ENCODE results near the gene CARD14.

The CARD14 gene

DNA sequence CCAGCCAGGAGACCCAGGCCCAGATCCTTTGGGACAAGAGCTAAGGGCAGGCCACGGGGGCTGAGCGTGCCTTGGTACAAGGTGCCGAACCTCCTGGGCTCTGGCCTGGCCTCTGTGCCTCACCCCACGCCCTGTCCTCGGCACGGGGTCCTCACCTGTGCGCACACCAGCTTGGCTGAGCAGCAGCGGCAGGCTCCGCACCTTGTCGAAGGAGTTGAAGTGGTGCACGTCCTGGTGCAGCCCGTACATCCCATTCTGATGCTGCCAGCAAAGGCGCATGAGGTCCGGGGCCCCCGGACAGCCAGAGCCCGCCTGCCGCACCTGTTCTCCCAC is 45.0 kb downstream of the CARD14 start:
- Histone ChIP-seq H3K9ac (ENCODE audit: low read length) (no peak overlapping the region), H3F3A (ENCODE audit: insufficient read depth, low read length) (peaks cover 8% of the 10 kb centered on the region), H3K4me3 (ENCODE audit: low read length) (no peak overlapping the region), H3K4me1 (ENCODE audit: low read length) (peaks cover 7% of the 10 kb centered on the region), H3K9me2 (replicated peaks; ENCODE audit: insufficient read depth, low read length) (no peaks in the 10 kb centered on the region), H4K20me1 (ENCODE audit: insufficient read depth, low read length) (no peaks in the 10 kb centered on the region), H3K27me3 (replicated peaks; ENCODE audit: insufficient read depth, low read length) (no peaks in the 10 kb centered on the region), H2AFZ (ENCODE audit: low read length) (no peak overlapping the region), H3K36me3 (replicated peaks; ENCODE audit: insufficient read depth, low read length) (no peaks in the 10 kb centered on the region), H3K9me3 (replicated peaks; ENCODE audit: insufficient read depth, low read length) (no peaks in the 10 kb centered on the region), H3K4me2 (ENCODE audit: low read depth, low read length) (no peak overlapping the region), H3K27ac (ENCODE audit: low read length) (no peak overlapping the region), H3K79me2 (ENCODE audit: low read length) (peaks cover 29% of the 10 kb centered on the region)
- no peak for TF ChIP-seq CTCF (IDR thresholded peaks at IDR 0.05; ENCODE audit: low read length)
- TF ChIP-seq EZH2 (optimal IDR thresholded peaks at IDR 0.05; ENCODE audit: low read depth, low read length), result no peak
- TF ChIP-seq EZH2phosphoT487 (IDR thresholded peaks at IDR 0.05; ENCODE audit: low read length), result no peak
- DNase-seq, result no peak

DNA sequence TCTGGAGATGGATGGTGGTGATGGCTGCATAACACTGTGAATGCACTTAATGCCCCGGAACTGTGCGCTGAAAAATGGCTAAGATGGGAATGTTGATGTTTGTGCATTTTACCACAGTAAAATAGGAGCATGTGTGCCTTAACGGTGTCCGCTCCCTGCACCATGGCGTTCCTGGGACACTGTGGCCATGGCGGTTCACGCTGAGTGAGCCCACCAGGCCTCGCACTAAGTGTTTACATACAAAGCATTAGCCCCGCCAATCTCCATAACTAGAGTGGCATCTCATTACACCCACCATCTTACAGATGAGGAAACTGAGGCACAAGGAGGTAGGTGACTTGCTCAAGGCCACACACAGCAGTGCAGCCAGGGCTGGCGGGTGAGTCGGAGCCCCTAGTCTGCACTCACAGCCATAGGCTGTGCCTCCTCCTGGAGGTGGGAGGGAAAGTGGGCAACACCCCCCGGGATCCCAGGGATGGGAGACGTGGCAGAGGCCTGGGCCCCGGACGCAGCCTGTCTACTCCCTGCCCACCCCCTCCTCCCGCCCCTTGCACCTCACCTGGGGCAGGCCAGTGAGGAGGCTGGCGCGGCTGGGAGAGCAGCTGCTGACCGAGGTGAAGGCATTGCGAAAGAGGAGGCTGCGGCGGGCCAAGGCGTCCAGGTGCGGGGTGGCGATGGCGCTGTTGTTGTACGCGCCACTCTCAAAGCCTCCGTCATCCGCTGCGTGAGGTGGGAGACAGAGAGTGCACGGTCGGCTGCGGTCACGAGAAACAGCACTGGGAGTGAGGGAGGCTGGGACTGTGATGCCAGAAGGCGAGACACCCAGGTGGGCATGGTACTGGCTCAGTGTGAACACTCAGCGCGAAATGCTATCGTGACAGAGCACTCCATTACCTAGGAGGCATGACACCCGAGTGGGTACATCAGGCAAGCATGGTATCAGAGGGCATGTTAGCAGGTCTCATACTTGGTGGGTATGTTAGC is 46.9 kb downstream of the CARD14 start:
- H3F3A ChIP-seq (ENCODE audit: insufficient read depth, low read length), result peaks cover 10% of the 10 kb centered on the region
- no peaks in the 10 kb centered on the region for H3K27me3 ChIP-seq (replicated peaks; ENCODE audit: insufficient read depth, low read length)
- H3K9ac ChIP-seq (ENCODE audit: low read length), result no peak overlapping the region
- no peaks in the 10 kb centered on the region for H3K9me2 ChIP-seq (replicated peaks; ENCODE audit: insufficient read depth, low read length)
- H3K4me1 ChIP-seq (ENCODE audit: low read length), result peaks cover 7% of the 10 kb centered on the region
- no peaks in the 10 kb centered on the region for H4K20me1 ChIP-seq (ENCODE audit: insufficient read depth, low read length)
- H3K36me3 ChIP-seq (replicated peaks; ENCODE audit: insufficient read depth, low read length), result no peaks in the 10 kb centered on the region
- DNase-seq, result no peak
- H2AFZ ChIP-seq (ENCODE audit: low read length), result no peak overlapping the region
- peaks cover 32% of the 10 kb centered on the region for H3K79me2 ChIP-seq (ENCODE audit: low read length)
- no peak overlapping the region for H3K4me2 ChIP-seq (ENCODE audit: low read depth, low read length)
- no peak overlapping the region for H3K4me3 ChIP-seq (ENCODE audit: low read length)
- no peaks in the 10 kb centered on the region for H3K9me3 ChIP-seq (replicated peaks; ENCODE audit: insufficient read depth, low read length)
- H3K27ac ChIP-seq (ENCODE audit: low read length), result no peak overlapping the region
- TF ChIP-seq CTCF (IDR thresholded peaks at IDR 0.05; ENCODE audit: low read length), result no peak
- TF ChIP-seq EZH2 (optimal IDR thresholded peaks at IDR 0.05; ENCODE audit: low read depth, low read length), result no peak

DNA sequence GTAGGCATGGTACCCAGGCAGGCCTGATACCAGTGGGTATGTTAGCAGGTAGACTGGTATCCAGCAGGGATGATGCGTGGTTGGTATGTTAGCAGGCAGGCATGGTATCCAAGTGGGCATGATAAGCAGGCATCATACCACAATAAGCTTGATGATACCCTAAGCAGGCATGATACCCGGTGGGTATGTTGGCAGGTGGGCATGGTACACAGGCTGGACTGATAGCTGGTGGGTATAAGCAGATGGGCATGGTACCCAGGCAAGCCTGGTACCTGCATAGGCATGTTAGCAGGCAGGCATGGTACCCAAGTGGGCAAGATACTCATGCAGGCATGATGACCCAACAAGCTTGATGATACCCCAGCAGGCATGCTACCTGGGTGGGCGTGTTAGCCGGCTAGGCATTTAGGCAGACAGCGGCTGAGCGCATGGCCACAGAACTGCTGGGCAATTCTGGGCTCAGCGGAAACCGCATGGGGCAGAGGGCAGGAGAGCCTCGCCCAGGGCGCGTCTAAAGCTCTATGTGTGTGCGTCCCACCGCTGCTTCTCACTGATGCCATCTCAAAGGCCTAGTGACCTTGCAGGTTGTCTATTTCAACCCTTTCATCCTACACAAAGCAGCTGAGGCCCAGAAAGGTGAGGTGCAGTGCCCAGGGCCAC is 48.0 kb downstream of the CARD14 start:
- TF ChIP-seq EZH2 (optimal IDR thresholded peaks at IDR 0.05; ENCODE audit: low read depth, low read length) (no peak), CTCF (IDR thresholded peaks at IDR 0.05; ENCODE audit: low read length) (no peak), EZH2phosphoT487 (IDR thresholded peaks at IDR 0.05; ENCODE audit: low read length) (no peak)
- Histone ChIP-seq H3K79me2 (ENCODE audit: low read length) (peaks cover 32% of the 10 kb centered on the region), H3K4me1 (ENCODE audit: low read length) (peaks cover 7% of the 10 kb centered on the region), H3K36me3 (replicated peaks; ENCODE audit: insufficient read depth, low read length) (no peaks in the 10 kb centered on the region), H2AFZ (ENCODE audit: low read length) (no peak overlapping the region), H3K4me3 (ENCODE audit: low read length) (no peak overlapping the region), H3K9ac (ENCODE audit: low read length) (no peak overlapping the region), H3K9me3 (replicated peaks; ENCODE audit: insufficient read depth, low read length) (no peaks in the 10 kb centered on the region), H4K20me1 (ENCODE audit: insufficient read depth, low read length) (no peaks in the 10 kb centered on the region), H3K9me2 (replicated peaks; ENCODE audit: insufficient read depth, low read length) (no peaks in the 10 kb centered on the region), H3K4me2 (ENCODE audit: low read depth, low read length) (no peak overlapping the region), H3F3A (ENCODE audit: insufficient read depth, low read length) (peaks cover 10% of the 10 kb centered on the region), H3K27ac (ENCODE audit: low read length) (no peak overlapping the region), H3K27me3 (replicated peaks; ENCODE audit: insufficient read depth, low read length) (no peaks in the 10 kb centered on the region)
- no peak for DNase-seq

All from MM.1S (cell line).